Fibroblast of peridontal ligament (primary cell): ENCODE measurements around the gene TMOD1.
"Not testable (repeated sequence)": the region's sequence is repeated elsewhere in the genome, so short reads cannot be mapped to it uniquely, and the experiment has no call there.

Experiments used
- DNase-seq: peaks from one replicate; pipeline ENCODE4 v3.0.0-alpha.2; 2010; ENCODE audit errors: extremely low read depth

Gene TMOD1

GRCh38 chr9:97565262-97565661 is 63.8 kb downstream of the TMOD1 start:
- no peak for DNase-seq

- DNase-seq, result no peak
These were observed 65.9 kb downstream of the TMOD1 start for GRCh38 chr9:97567182-97567893.

GRCh38 chr9:97567894-97568202 is 66.4 kb downstream of the TMOD1 start:
- DNase-seq, result no peak

GRCh38 chr9:97568461-97569275 is 67.2 kb downstream of the TMOD1 start:
- DNase-seq, result no peak

GRCh38 chr9:97570899-97571298 is 69.4 kb downstream of the TMOD1 start:
- DNase-seq, result peak; percentile 8

GRCh38 chr9:97571664-97572063 is 70.2 kb downstream of the TMOD1 start:
- no peak for DNase-seq

GRCh38 chr9:97572196-97572891 is 70.9 kb downstream of the TMOD1 start:
- no peak for DNase-seq

GRCh38 chr9:97572892-97573365 is 71.5 kb downstream of the TMOD1 start:
- DNase-seq, result no peak

- no peak for DNase-seq
These were observed 72.1 kb downstream of the TMOD1 start for GRCh38 chr9:97573482-97574073.

- DNase-seq, result not testable (repeated sequence)
These were observed 72.7 kb downstream of the TMOD1 start for GRCh38 chr9:97574101-97574571.

GRCh38 chr9:97574921-97575672 is 73.6 kb downstream of the TMOD1 start:
- not testable (repeated sequence) for DNase-seq

GRCh38 chr9:97575673-97576200 is 74.3 kb downstream of the TMOD1 start:
- no peak for DNase-seq

- no peak for DNase-seq
These were observed 75.6 kb downstream of the TMOD1 start for GRCh38 chr9:97577051-97577450.

GRCh38 chr9:97578846-97579245 is 77.4 kb downstream of the TMOD1 start:
- DNase-seq, result no peak

GRCh38 chr9:97579914-97580313 is 78.4 kb downstream of the TMOD1 start:
- DNase-seq, result no peak

GRCh38 chr9:97581590-97581989 is 80.1 kb downstream of the TMOD1 start:
- DNase-seq, result not testable (repeated sequence)

- not testable (repeated sequence) for DNase-seq
These were observed 83.3 kb downstream of the TMOD1 start for GRCh38 chr9:97584778-97585177.

- DNase-seq, result not testable (repeated sequence)
These were observed 85.4 kb downstream of the TMOD1 start for GRCh38 chr9:97586909-97587308.

GRCh38 chr9:97591535-97591934 is 90.1 kb downstream of the TMOD1 start:
- DNase-seq, result no peak

- no peak for DNase-seq
These were observed 90.7 kb downstream of the TMOD1 start for GRCh38 chr9:97592126-97592525.

- DNase-seq, result no peak
These were observed 92.5 kb downstream of the TMOD1 start for GRCh38 chr9:97593960-97594359.
